Measurements from ENCODE around the gene FOXP1. TPM values are rescaled to one million over a fixed set of nuclear protein-coding genes. Genes with fewer than 3 reads are reported as not detected.

The FOXP1 gene
- total RNA-seq, 2 experiments from 2014 or later, result 493 to 508 TPM

- no peaks in the 10 kb centered on the region for H3K9me3 Mint-ChIP-seq
Measured at GRCh38 chr3:71101626-71102025, 481.9 kb downstream of the FOXP1 start.

GRCh38 chr3:71101014-71101413 lies 482.5 kb downstream of the FOXP1 start:
- Mint-ChIP-seq H3K9me3 (no peaks in the 10 kb centered on the region), H3K27ac (peak overlapping the region; percentile 83), H3K36me3 (ENCODE audit: low read depth) (peaks cover 85% of the 10 kb centered on the region), H3K4me1 (ENCODE audit: low read depth) (peaks cover 95% of the 10 kb centered on the region), H3K27me3 (no peaks in the 10 kb centered on the region), H3K4me3 (peak overlapping the region; percentile 28)
- no peaks in the 10 kb centered on the region for H3K9me3 ChIP-seq (ENCODE audit: control insufficient read depth in 1 of 2, insufficient read depth in 1 of 2, low read length in 2 of 2)
- POLR2A ChIA-PET, result interaction anchor here (0.6 kb wide), 1 partner anchor 189 kb away, joined by 3 read pairs; no protein-coding TSS in a partner anchor
- intact Hi-C loops (cut with DNase I, micrococcal nuclease), result no loop called here
- CTCF ChIA-PET, result interaction anchor here (0.9 kb wide), 1 partner anchor 10 kb away, joined by 3 read pairs; no protein-coding TSS in a partner anchor
- no peaks in the 10 kb centered on the region for H3K27me3 ChIP-seq (ENCODE audit: control insufficient read depth in 1 of 2, insufficient read depth in 2 of 2, low read length in 2 of 2)
- TF ChIP-seq, protein P1, sequence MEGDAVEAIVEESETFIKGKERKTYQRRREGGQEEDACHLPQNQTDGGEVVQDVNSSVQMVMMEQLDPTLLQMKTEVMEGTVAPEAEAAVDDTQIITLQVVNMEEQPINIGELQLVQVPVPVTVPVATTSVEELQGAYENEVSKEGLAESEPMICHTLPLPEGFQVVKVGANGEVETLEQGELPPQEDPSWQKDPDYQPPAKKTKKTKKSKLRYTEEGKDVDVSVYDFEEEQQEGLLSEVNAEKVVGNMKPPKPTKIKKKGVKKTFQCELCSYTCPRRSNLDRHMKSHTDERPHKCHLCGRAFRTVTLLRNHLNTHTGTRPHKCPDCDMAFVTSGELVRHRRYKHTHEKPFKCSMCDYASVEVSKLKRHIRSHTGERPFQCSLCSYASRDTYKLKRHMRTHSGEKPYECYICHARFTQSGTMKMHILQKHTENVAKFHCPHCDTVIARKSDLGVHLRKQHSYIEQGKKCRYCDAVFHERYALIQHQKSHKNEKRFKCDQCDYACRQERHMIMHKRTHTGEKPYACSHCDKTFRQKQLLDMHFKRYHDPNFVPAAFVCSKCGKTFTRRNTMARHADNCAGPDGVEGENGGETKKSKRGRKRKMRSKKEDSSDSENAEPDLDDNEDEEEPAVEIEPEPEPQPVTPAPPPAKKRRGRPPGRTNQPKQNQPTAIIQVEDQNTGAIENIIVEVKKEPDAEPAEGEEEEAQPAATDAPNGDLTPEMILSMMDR (IDR thresholded peaks at IDR 0.05), result no peak
- H3K4me1 ChIP-seq (ENCODE audit: insufficient read depth, low read length), result peaks cover 43% of the 10 kb centered on the region
- DNase-seq (no peak), ATAC-seq (ENCODE audit: poor library complexity) (no peak)
- no peak overlapping the region for H3K4me3 ChIP-seq (ENCODE audit: low read length)
- no peak overlapping the region for H3K27ac ChIP-seq (ENCODE audit: low read depth in 1 of 2, low read length in 2 of 2)
- H3K36me3 ChIP-seq (ENCODE audit: insufficient read depth, low read length), result peaks cover 30% of the 10 kb centered on the region

More at GRCh38 chr3:71101626-71102025, 481.9 kb downstream of the FOXP1 start:
- ChIA-PET CTCF (interaction anchor here (0.7 kb wide), 1 partner anchor 524 kb away, joined by 3 read pairs; no protein-coding TSS in a partner anchor), POLR2A (interaction anchor here (0.7 to 1.5 kb wide), 2 partner anchors 10 to 16 kb away, joined by 4 to 6 read pairs; no protein-coding TSS in a partner anchor)
- Mint-ChIP-seq H3K27ac (peak overlapping the region; percentile 83), H3K4me3 (peak overlapping the region; percentile 28), H3K36me3 (ENCODE audit: low read depth) (peaks cover 81% of the 10 kb centered on the region), H3K4me1 (ENCODE audit: low read depth) (peaks cover 95% of the 10 kb centered on the region), H3K27me3 (no peaks in the 10 kb centered on the region)
- Histone ChIP-seq H3K36me3 (ENCODE audit: insufficient read depth, low read length) (peaks cover 32% of the 10 kb centered on the region), H3K27me3 (ENCODE audit: control insufficient read depth in 1 of 2, insufficient read depth in 2 of 2, low read length in 2 of 2) (no peaks in the 10 kb centered on the region), H3K9me3 (ENCODE audit: control insufficient read depth in 1 of 2, insufficient read depth in 1 of 2, low read length in 2 of 2) (no peaks in the 10 kb centered on the region), H3K27ac (ENCODE audit: low read depth in 1 of 2, low read length in 2 of 2) (no peak overlapping the region), H3K4me1 (ENCODE audit: insufficient read depth, low read length) (peaks cover 49% of the 10 kb centered on the region), H3K4me3 (ENCODE audit: low read length) (no peak overlapping the region)
- TF ChIP-seq, protein P1 (IDR thresholded peaks at IDR 0.05), result no peak
- ATAC-seq (ENCODE audit: poor library complexity) (no peak), DNase-seq (no peak)
- intact Hi-C loops (cut with DNase I, micrococcal nuclease), result no loop called here

- Mint-ChIP-seq H3K27me3 (no peaks in the 10 kb centered on the region), H3K9me3 (no peaks in the 10 kb centered on the region), H3K36me3 (ENCODE audit: low read depth) (peaks cover 85% of the 10 kb centered on the region), H3K27ac (peak overlapping the region; percentile 83), H3K4me1 (ENCODE audit: low read depth) (peaks cover 95% of the 10 kb centered on the region), H3K4me3 (peak overlapping the region; percentile 28)
- H3K9me3 ChIP-seq (ENCODE audit: control insufficient read depth in 1 of 2, insufficient read depth in 1 of 2, low read length in 2 of 2), result no peaks in the 10 kb centered on the region
- H3K27ac ChIP-seq (ENCODE audit: low read depth in 1 of 2, low read length in 2 of 2), result no peak overlapping the region
- peaks cover 37% of the 10 kb centered on the region for H3K36me3 ChIP-seq (ENCODE audit: insufficient read depth, low read length)
- H3K27me3 ChIP-seq (ENCODE audit: control insufficient read depth in 1 of 2, insufficient read depth in 2 of 2, low read length in 2 of 2), result no peaks in the 10 kb centered on the region
- ATAC-seq (ENCODE audit: poor library complexity) (peak; percentile 66), DNase-seq (peak in 2 of 14 experiments; percentile 15 to 47)
- TF ChIP-seq, protein P1 (IDR thresholded peaks at IDR 0.05), result no peak
- intact Hi-C loops (cut with DNase I, micrococcal nuclease), result no loop called here
- peaks cover 38% of the 10 kb centered on the region for H3K4me1 ChIP-seq (ENCODE audit: insufficient read depth, low read length)
- CTCF ChIA-PET, result interaction anchor here (0.9 kb wide), 1 partner anchor 9 kb away, joined by 3 read pairs; no protein-coding TSS in a partner anchor
- no peak overlapping the region for H3K4me3 ChIP-seq (ENCODE audit: low read length)
- POLR2A ChIA-PET, result interaction anchor here (1.9 kb wide), 1 partner anchor 13 kb away, joined by 6 read pairs; no protein-coding TSS in a partner anchor
Measured at GRCh38 chr3:71099997-71100719, 483.4 kb downstream of the FOXP1 start.
